ENCODE data around the gene CCNI2.

DNA sequence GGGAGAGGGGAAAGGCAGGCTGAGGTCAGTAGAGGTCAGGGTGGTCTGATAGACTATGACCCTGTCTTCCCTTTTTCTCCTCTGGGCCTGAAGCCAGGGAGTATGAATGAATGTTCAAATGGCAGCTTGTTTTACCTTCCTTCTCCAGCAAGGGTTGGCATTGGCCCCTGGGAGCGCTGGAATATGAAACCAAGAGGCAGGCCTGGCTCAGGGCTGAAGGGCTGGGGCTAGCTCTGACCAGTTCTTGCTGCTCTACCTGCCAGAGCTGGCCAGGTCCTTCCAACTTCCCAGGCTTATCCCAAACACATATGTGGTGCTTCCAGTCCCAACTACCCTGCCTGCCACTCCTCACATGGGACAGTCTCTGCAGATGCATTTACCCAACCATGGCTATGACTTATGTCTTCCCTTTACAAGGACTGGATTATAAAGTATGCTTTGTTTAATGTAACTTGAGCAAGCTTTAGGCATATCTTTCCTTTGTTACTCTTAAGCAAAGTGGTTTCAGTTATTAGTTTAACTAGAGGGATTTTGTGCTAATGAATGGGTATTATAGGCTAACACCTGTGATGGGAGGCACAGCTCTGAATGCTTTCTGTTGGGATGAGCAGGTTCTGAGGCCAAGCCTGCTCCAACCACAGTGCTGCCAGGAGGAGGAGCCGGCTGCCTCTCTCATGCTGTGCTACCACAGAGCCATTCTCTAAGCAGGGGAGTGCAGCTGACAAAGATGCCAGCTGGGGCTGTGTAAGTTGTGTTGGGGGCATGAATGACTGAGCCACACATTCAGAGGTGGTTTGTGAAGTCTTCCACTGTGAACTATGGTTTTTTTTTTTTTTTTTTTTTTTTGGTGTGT, 6.1 kb downstream of the CCNI2 start:
- TF ChIP-seq, protein P1, sequence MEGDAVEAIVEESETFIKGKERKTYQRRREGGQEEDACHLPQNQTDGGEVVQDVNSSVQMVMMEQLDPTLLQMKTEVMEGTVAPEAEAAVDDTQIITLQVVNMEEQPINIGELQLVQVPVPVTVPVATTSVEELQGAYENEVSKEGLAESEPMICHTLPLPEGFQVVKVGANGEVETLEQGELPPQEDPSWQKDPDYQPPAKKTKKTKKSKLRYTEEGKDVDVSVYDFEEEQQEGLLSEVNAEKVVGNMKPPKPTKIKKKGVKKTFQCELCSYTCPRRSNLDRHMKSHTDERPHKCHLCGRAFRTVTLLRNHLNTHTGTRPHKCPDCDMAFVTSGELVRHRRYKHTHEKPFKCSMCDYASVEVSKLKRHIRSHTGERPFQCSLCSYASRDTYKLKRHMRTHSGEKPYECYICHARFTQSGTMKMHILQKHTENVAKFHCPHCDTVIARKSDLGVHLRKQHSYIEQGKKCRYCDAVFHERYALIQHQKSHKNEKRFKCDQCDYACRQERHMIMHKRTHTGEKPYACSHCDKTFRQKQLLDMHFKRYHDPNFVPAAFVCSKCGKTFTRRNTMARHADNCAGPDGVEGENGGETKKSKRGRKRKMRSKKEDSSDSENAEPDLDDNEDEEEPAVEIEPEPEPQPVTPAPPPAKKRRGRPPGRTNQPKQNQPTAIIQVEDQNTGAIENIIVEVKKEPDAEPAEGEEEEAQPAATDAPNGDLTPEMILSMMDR (IDR thresholded peaks at IDR 0.05), result no peak
- TF ChIP-seq EP300 (IDR thresholded peaks at IDR 0.05), result no peak

Measured in stomach (tissue), 4 donors.